WTC11 (cell line): ENCODE data around the gene INTS4. TPM values are rescaled to one million over a fixed set of nuclear protein-coding genes. Genes with fewer than 3 reads are reported as not detected.

Source experiments
- ATAC-seq: fragments of 200-7000 bp; cut with Tn5 transposase; 2 replicates; pipeline ENCODE4 v1.10.0; 2021; ENCODE audit warnings: mild to moderate bottlenecking, moderate library complexity
- CTCF ChIA-PET: fragments of 300-600 bp; sonication (Branson Sonifier 250); formaldehyde crosslinking; loops from one replicate; lab custom pipeline; 2021; ENCODE audit warnings: antibody characterized with exemption; lab: Charles Lee
- POLR2A ChIA-PET: fragments of 350-600 bp; sonication (Branson Sonifier 250); formaldehyde crosslinking; loops from one replicate; lab custom pipeline; 2021; ENCODE audit warnings: antibody characterized with exemption; lab: Charles Lee
- DNase-seq: peaks from one replicate; pipeline ENCODE4 v3.0.0; 2021; ENCODE audit warnings: low spot score
- H3K27ac Mint-ChIP-seq: 2 replicates; pipeline ENCODE4 v1.8.0; 2021; ENCODE audit warnings: mixed read lengths
- H3K27me3 Mint-ChIP-seq: 2 replicates; pipeline ENCODE4 v1.8.0; 2021; ENCODE audit warnings: low read depth, mild to moderate bottlenecking, moderate library complexity, mixed read lengths
- H3K36me3 Mint-ChIP-seq: 2 replicates; pipeline ENCODE4 v1.8.0; 2021; ENCODE audit warnings: mixed read lengths
- H3K4me1 Mint-ChIP-seq: 2 replicates; pipeline ENCODE4 v1.8.0; 2022; ENCODE audit warnings: mixed read lengths
- H3K4me3 Mint-ChIP-seq: 2 replicates; pipeline ENCODE4 v1.8.0; 2021; ENCODE audit warnings: mild to moderate bottlenecking, moderate library complexity, mixed read lengths
- H3K9me3 Mint-ChIP-seq: 2 replicates; pipeline ENCODE4 v1.8.0; 2021; ENCODE audit warnings: mixed read lengths
- ATF1 ChIP-seq: sonication (generic); formaldehyde crosslinking; IDR thresholded peaks from 2 replicates; pipeline ENCODE4 v1.8.1; 2023; ENCODE audit warnings: mild to moderate bottlenecking, moderate library complexity, missing genetic modification reagents
- CBFB ChIP-seq: sonication (generic); formaldehyde crosslinking; IDR thresholded peaks from 2 replicates; pipeline ENCODE4 v1.8.1; 2022; ENCODE audit warnings: mild to moderate bottlenecking, low read depth, missing genetic modification reagents
- EMX1 ChIP-seq: fragments of 250-450 bp; sonication (Bioruptor Pico); IDR thresholded peaks from 2 replicates; pipeline ENCODE4 v1.8.0; 2021; ENCODE audit warnings: mild to moderate bottlenecking
- GRHL2 ChIP-seq: fragments of 250-450 bp; sonication (Bioruptor Pico); IDR thresholded peaks from 2 replicates; pipeline ENCODE4 v1.8.0; 2022; ENCODE audit warnings: mild to moderate bottlenecking, moderate library complexity; ENCODE audit not compliant: insufficient replicate concordance, severe bottlenecking
- JAZF1 ChIP-seq: fragments of 250-450 bp; sonication (Bioruptor Pico); IDR thresholded peaks from 2 replicates; pipeline ENCODE4 v1.9.0; 2021; ENCODE audit warnings: moderate library complexity, mild to moderate bottlenecking, inconsistent platforms
- JUN ChIP-seq: sonication (generic); formaldehyde crosslinking; IDR thresholded peaks from 2 replicates; pipeline ENCODE4 v1.8.0; 2023; ENCODE audit warnings: mild to moderate bottlenecking, missing genetic modification reagents
- KAT7 ChIP-seq: sonication (generic); formaldehyde crosslinking; IDR thresholded peaks from 2 replicates; pipeline ENCODE4 v1.8.1; 2023; ENCODE audit warnings: missing genetic modification reagents, mild to moderate bottlenecking, borderline replicate concordance
- MXD4 ChIP-seq: fragments of 250-450 bp; sonication (Bioruptor Pico); IDR thresholded peaks from 2 replicates; pipeline ENCODE4 v1.8.0; 2021; ENCODE audit warnings: mild to moderate bottlenecking, moderate library complexity, borderline replicate concordance
- RORB ChIP-seq: fragments of 250-450 bp; sonication (Bioruptor Pico); IDR thresholded peaks from 2 replicates; pipeline ENCODE4 v1.9.0; 2021; ENCODE audit warnings: mild to moderate bottlenecking
- SP1 ChIP-seq: sonication (generic); formaldehyde crosslinking; conservative IDR thresholded peaks from 2 replicates; pipeline ENCODE4 v1.8.1; 2022; ENCODE audit warnings: missing genetic modification reagents
- ZBTB21 ChIP-seq: sonication (generic); formaldehyde crosslinking; IDR thresholded peaks from 2 replicates; pipeline ENCODE4 v1.8.1; 2023; ENCODE audit warnings: mild to moderate bottlenecking, missing genetic modification reagents, borderline replicate concordance
- total RNA-seq: library from RNA; stranded (reverse); gene quantifications from 3 replicates; pipeline ENCODE4 v1.2.3, GENCODE V29; 2021
- TF ChIP-seq, protein P1 (sequence below): sonication (generic); formaldehyde crosslinking; IDR thresholded peaks from 2 replicates; pipeline ENCODE4 v1.8.1; 2022; ENCODE audit warnings: mild to moderate bottlenecking, missing genetic modification reagents, moderate library complexity, borderline replicate concordance
- TF ChIP-seq, protein P2 (sequence below): fragments of 250-450 bp; sonication (Bioruptor Pico); IDR thresholded peaks from 2 replicates; pipeline ENCODE4 v1.9.0; 2021; ENCODE audit warnings: mild to moderate bottlenecking
- TF ChIP-seq, protein P3 (sequence below): sonication (generic); formaldehyde crosslinking; conservative IDR thresholded peaks from 2 replicates; pipeline ENCODE4 v1.8.1; 2022; ENCODE audit warnings: mild to moderate bottlenecking, missing genetic modification reagents
- TF ChIP-seq, protein P4 (sequence below): sonication (generic); formaldehyde crosslinking; IDR thresholded peaks from 2 replicates; pipeline ENCODE4 v1.8.1; 2023; ENCODE audit warnings: mild to moderate bottlenecking, missing genetic modification reagents, moderate library complexity
- TF ChIP-seq, protein P5 (sequence below): fragments of 250-450 bp; sonication (Bioruptor Pico); IDR thresholded peaks from 2 replicates; pipeline ENCODE4 v1.9.0; 2021; ENCODE audit warnings: mild to moderate bottlenecking
- TF ChIP-seq, protein P6 (sequence below): sonication (generic); formaldehyde crosslinking; IDR thresholded peaks from 2 replicates; pipeline ENCODE4 v1.8.1; 2022; ENCODE audit warnings: mild to moderate bottlenecking, moderate library complexity, missing genetic modification reagents
- TF ChIP-seq, protein P7 (sequence below): fragments of 250-450 bp; sonication (Bioruptor Pico); conservative IDR thresholded peaks from 2 replicates; pipeline ENCODE4 v1.9.0; 2021; ENCODE audit warnings: mild to moderate bottlenecking
- TF ChIP-seq, protein P8 (sequence below): sonication (generic); formaldehyde crosslinking; IDR thresholded peaks from 2 replicates; pipeline ENCODE4 v1.8.0; 2023; ENCODE audit warnings: missing genetic modification reagents
- TF ChIP-seq, protein P9 (sequence below): sonication (generic); formaldehyde crosslinking; IDR thresholded peaks from 2 replicates; pipeline ENCODE4 v1.8.0; 2022; ENCODE audit warnings: mild to moderate bottlenecking, missing genetic modification reagents

Gene INTS4
- total RNA-seq, 1 experiment from 2014 or later = 34.2 TPM

DNA sequence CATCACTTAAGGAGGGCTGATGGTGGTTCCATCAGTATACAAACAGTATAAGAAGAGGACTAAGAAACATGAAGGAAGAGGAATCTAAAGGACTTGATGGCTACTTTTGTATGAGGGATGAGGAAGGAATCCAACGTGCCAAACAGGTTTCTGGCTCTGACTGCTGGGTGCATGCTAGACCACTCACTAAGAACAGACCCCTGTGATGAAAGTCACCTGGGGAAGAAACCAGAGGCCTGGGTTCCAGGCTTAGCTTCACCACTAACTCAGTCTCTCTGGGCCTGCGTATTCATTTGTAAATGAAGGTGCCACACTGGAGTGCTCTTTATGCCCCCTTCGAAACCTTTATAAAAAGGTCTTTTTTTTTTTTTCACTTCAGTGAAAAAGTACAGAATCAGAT, 118.4 kb downstream of the INTS4 start (continued):
- TF ChIP-seq KAT7 (CRISPR knock-in tag) (no peak), JUN (CRISPR knock-in tag) (no peak), JAZF1 (CRISPR knock-in tag) (no peak), EMX1 (CRISPR knock-in tag) (no peak), GRHL2 (CRISPR knock-in tag) (no peak), MXD4 (CRISPR knock-in tag) (no peak)
- TF ChIP-seq, protein P1, sequence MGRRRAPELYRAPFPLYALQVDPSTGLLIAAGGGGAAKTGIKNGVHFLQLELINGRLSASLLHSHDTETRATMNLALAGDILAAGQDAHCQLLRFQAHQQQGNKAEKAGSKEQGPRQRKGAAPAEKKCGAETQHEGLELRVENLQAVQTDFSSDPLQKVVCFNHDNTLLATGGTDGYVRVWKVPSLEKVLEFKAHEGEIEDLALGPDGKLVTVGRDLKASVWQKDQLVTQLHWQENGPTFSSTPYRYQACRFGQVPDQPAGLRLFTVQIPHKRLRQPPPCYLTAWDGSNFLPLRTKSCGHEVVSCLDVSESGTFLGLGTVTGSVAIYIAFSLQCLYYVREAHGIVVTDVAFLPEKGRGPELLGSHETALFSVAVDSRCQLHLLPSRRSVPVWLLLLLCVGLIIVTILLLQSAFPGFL (CRISPR knock-in tag) = no peak
- TF ChIP-seq, protein P2, sequence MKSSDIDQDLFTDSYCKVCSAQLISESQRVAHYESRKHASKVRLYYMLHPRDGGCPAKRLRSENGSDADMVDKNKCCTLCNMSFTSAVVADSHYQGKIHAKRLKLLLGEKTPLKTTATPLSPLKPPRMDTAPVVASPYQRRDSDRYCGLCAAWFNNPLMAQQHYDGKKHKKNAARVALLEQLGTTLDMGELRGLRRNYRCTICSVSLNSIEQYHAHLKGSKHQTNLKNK = no peak
- TF ChIP-seq, protein P3, sequence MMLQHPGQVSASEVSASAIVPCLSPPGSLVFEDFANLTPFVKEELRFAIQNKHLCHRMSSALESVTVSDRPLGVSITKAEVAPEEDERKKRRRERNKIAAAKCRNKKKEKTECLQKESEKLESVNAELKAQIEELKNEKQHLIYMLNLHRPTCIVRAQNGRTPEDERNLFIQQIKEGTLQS (CRISPR knock-in tag) = no peak
- TF ChIP-seq, protein P4, sequence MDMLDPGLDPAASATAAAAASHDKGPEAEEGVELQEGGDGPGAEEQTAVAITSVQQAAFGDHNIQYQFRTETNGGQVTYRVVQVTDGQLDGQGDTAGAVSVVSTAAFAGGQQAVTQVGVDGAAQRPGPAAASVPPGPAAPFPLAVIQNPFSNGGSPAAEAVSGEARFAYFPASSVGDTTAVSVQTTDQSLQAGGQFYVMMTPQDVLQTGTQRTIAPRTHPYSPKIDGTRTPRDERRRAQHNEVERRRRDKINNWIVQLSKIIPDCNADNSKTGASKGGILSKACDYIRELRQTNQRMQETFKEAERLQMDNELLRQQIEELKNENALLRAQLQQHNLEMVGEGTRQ = no peak
- TF ChIP-seq, all 79 proteins: peak for 0

DNA sequence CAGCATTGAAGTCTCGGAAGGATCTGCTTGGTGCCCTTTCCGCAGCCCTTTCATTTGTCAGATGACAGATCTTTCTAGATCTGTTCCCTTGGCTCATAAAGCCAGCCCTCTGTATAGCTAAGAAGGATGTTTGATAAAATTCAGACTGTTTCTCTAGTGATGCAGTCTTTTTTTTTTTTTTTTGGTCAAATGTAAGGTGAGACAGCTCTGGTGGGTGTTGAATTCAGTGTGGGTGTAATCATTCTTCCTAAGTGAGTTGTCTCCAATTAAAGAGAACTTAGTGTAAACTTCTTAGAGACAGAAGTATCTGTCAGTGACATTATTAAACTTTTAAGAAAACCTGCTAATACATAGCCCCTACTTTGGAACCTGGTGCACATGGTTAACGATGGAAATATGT, 120.3 kb downstream of the INTS4 start:
- POLR2A ChIA-PET = no interaction called here
- ATAC-seq = no peak
- Mint-ChIP-seq H3K36me3 (peaks cover 17% of the 10 kb centered on the region), H3K9me3 (no peaks in the 10 kb centered on the region), H3K27ac (no peak overlapping the region), H3K4me3 (no peak overlapping the region), H3K27me3 (no peaks in the 10 kb centered on the region), H3K4me1 (peaks cover 11% of the 10 kb centered on the region)
- no peak for DNase-seq
- no peak for TF ChIP-seq RORB
- TF ChIP-seq, protein P5, sequence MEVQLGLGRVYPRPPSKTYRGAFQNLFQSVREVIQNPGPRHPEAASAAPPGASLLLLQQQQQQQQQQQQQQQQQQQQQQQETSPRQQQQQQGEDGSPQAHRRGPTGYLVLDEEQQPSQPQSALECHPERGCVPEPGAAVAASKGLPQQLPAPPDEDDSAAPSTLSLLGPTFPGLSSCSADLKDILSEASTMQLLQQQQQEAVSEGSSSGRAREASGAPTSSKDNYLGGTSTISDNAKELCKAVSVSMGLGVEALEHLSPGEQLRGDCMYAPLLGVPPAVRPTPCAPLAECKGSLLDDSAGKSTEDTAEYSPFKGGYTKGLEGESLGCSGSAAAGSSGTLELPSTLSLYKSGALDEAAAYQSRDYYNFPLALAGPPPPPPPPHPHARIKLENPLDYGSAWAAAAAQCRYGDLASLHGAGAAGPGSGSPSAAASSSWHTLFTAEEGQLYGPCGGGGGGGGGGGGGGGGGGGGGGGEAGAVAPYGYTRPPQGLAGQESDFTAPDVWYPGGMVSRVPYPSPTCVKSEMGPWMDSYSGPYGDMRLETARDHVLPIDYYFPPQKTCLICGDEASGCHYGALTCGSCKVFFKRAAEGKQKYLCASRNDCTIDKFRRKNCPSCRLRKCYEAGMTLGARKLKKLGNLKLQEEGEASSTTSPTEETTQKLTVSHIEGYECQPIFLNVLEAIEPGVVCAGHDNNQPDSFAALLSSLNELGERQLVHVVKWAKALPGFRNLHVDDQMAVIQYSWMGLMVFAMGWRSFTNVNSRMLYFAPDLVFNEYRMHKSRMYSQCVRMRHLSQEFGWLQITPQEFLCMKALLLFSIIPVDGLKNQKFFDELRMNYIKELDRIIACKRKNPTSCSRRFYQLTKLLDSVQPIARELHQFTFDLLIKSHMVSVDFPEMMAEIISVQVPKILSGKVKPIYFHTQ (CRISPR knock-in tag) = no peak
- TF ChIP-seq ATF1 (CRISPR knock-in tag) = no peak
- no peak for TF ChIP-seq CBFB
- no peak for TF ChIP-seq SP1 (CRISPR knock-in tag)
- TF ChIP-seq, protein P3 (CRISPR knock-in tag) = no peak
- CTCF ChIA-PET = interaction anchor here (1.1 kb wide), 1 partner anchor 126 kb away, joined by 4 read pairs; no protein-coding TSS in a partner anchor

DNA sequence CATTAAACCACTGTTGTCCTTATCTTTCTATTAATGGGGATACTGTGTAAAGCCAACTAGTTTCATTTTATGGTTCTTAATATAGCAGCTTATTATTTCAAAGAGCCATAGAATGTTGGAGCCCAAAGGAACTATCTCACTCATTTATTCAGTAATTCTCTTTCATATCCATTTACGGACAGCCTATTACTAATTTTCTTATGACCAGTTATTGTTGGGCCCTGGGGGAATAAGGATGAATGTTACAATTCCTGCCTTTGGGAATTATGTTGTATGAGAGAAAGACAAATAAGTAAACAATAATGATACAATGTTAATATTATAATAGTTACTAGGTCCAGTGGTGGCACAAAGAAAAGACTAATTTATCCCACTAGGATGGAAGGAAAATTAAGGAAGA, 121.1 kb downstream of the INTS4 start:
- H3K4me3 Mint-ChIP-seq = no peak overlapping the region
- H3K27me3 Mint-ChIP-seq = no peaks in the 10 kb centered on the region
- no peak overlapping the region for H3K27ac Mint-ChIP-seq
- DNase-seq (no peak), ATAC-seq (no peak)
- H3K9me3 Mint-ChIP-seq = peaks cover 4% of the 10 kb centered on the region
- ChIA-PET POLR2A (no interaction called here), CTCF (interaction anchor here (1.1 kb wide), 1 partner anchor 126 kb away, joined by 4 read pairs; no protein-coding TSS in a partner anchor)
- H3K36me3 Mint-ChIP-seq = peaks cover 21% of the 10 kb centered on the region
- peaks cover 11% of the 10 kb centered on the region for H3K4me1 Mint-ChIP-seq
- TF ChIP-seq, protein P6, sequence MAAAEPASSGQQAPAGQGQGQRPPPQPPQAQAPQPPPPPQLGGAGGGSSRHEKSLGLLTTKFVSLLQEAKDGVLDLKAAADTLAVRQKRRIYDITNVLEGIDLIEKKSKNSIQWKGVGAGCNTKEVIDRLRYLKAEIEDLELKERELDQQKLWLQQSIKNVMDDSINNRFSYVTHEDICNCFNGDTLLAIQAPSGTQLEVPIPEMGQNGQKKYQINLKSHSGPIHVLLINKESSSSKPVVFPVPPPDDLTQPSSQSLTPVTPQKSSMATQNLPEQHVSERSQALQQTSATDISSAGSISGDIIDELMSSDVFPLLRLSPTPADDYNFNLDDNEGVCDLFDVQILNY (CRISPR knock-in tag) = no peak
- TF ChIP-seq JAZF1 (CRISPR knock-in tag) (no peak), CBFB (no peak), ZBTB21 (no peak)
- TF ChIP-seq, protein P7, sequence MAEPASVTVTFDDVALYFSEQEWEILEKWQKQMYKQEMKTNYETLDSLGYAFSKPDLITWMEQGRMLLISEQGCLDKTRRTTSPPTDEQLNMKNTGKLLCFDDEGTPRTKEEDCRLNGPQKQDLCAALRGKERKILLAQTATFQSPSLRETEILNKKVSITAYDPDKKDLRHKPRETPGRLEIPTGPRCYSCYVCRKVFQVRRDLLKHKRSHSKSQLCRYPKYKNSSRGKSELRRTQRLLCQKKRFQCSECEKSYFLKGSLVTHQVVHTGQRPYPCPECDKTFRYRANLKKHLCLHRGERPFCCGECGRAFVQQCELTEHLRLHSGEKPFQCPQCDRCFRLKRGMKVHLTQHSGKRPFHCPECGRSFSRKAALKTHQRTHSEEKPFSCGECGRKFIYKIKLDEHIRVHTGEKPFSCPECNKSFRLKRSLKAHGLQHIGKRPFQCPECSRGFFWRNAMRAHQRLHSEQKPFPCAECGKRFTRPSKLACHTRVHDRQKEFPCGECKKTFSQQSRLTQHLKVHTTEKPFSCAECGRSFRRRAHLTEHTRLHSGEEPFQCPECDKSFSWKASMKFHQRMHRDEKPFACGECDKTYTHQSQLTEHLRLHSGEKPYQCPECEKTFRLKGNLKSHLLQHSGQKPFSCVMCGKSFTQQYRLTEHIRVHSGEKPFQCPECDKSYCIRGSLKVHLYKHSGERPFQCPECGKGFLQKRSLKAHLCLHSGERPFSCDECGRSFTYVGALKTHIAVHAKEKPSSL (CRISPR knock-in tag) = no peak
- TF ChIP-seq, protein P8, sequence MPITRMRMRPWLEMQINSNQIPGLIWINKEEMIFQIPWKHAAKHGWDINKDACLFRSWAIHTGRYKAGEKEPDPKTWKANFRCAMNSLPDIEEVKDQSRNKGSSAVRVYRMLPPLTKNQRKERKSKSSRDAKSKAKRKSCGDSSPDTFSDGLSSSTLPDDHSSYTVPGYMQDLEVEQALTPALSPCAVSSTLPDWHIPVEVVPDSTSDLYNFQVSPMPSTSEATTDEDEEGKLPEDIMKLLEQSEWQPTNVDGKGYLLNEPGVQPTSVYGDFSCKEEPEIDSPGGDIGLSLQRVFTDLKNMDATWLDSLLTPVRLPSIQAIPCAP (CRISPR knock-in tag) = no peak
- TF ChIP-seq, protein P9, sequence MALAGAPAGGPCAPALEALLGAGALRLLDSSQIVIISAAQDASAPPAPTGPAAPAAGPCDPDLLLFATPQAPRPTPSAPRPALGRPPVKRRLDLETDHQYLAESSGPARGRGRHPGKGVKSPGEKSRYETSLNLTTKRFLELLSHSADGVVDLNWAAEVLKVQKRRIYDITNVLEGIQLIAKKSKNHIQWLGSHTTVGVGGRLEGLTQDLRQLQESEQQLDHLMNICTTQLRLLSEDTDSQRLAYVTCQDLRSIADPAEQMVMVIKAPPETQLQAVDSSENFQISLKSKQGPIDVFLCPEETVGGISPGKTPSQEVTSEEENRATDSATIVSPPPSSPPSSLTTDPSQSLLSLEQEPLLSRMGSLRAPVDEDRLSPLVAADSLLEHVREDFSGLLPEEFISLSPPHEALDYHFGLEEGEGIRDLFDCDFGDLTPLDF (CRISPR knock-in tag) = no peak
